ENCODE data around the gene PFN1.

PFN1 gene

DNA sequence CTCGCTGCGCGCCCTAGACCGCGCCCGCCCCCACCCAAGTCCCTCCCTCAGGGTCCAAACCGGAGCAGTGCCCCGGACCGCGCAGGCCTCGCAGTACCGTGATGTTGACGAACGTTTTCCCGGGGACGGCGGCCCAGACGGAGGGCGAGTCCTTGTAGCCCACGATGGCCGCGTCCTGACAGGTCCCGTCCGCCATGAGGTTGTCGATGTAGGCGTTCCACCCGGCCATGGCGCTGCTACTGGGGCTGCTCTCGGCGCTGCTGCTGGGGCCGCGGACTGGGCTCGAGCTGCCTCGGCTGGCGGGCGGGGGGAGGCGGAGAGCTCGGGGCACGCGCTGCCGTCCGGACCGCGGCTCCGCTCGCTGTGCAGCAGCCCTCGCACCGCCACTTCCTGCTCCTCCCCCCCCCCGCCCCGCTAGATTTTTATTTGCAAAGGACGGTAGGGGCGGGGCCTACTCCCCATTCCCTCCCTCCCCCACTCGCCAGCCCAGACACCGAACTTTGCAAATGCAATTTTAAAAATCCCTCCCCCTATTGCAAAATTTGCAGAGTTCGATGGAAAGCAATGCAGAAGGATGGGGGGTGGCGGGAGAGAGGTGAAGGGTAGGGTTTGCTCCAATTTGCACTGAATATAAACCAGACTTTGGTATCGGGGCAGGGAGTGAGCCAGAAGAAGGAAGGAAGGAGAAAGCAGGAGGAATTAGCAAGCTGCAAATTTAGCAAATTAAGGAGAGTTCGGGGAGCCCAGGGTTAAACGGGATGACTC, at the start of gene PFN1:
PFN1 (minus strand) TSS at position 365 of the 765 bp plus-strand sequence; CDS start at position 229, 136 bp downstream.
- peak; percentile 95 for DNase-seq (ENCODE audit: low spot score)

GRCh38 chr17:4997302-4998026, 49.1 kb upstream of the PFN1 start, which contains the start of the genes INCA1 and KIF1C:
TSS of gene INCA1 (minus strand) at chr17:4997522. CDS start at chr17:4994437, 3,085 bp downstream.
TSS of gene KIF1C (plus strand) at chr17:4997950. CDS start at chr17:5000247, 2,297 bp downstream.
- DNase-seq (ENCODE audit: low spot score) = peak; percentile 91

- DNase-seq (ENCODE audit: low spot score) = no peak
Measured at GRCh38 chr17:4994081-4994595, 45.8 kb upstream of the PFN1 start.

GRCh38 chr17:4987767-4988567, 39.6 kb upstream of the PFN1 start:
- no peak for DNase-seq (ENCODE audit: low spot score)

GRCh38 chr17:4986951-4987766, 38.8 kb upstream of the PFN1 start, which contains the start of gene CAMTA2:
TSS of gene CAMTA2 (minus strand) at chr17:4987675. CDS start at chr17:4986222, 1,453 bp downstream.
- DNase-seq (ENCODE audit: low spot score) = peak; percentile 85

- DNase-seq (ENCODE audit: low spot score) = no peak
Measured at GRCh38 chr17:4986403-4986802, 38.1 kb upstream of the PFN1 start.

DNA sequence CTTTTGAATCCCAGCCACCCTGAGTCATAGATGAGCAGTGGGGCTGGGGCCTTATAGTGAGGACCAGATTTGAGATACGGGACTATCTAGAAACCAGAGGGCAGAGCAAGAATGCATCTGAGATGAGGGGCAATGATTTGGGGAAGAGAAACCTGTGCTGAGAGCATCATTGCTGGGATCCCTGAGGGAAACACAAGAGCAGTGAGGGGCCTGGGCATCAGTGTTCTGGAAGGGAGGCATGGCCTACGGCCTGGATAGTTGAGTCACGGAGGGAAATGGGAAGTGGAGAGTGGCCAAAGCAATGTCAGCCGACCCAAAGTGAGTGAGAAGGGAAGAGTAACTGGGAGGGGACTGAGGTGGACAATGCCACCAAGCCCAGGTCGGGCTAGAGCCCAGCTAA, 34.0 kb upstream of the PFN1 start:
- DNase-seq (ENCODE audit: low spot score) = no peak

- DNase-seq (ENCODE audit: low spot score) = peak; percentile 74
Measured at GRCh38 chr17:4980644-4981216, 32.4 kb upstream of the PFN1 start.

- no peak for DNase-seq (ENCODE audit: low spot score)
Measured at GRCh38 chr17:4978726-4979125, 30.4 kb upstream of the PFN1 start.

GRCh38 chr17:4974115-4974670, 25.9 kb upstream of the PFN1 start:
- no peak for DNase-seq (ENCODE audit: low spot score)

DNA sequence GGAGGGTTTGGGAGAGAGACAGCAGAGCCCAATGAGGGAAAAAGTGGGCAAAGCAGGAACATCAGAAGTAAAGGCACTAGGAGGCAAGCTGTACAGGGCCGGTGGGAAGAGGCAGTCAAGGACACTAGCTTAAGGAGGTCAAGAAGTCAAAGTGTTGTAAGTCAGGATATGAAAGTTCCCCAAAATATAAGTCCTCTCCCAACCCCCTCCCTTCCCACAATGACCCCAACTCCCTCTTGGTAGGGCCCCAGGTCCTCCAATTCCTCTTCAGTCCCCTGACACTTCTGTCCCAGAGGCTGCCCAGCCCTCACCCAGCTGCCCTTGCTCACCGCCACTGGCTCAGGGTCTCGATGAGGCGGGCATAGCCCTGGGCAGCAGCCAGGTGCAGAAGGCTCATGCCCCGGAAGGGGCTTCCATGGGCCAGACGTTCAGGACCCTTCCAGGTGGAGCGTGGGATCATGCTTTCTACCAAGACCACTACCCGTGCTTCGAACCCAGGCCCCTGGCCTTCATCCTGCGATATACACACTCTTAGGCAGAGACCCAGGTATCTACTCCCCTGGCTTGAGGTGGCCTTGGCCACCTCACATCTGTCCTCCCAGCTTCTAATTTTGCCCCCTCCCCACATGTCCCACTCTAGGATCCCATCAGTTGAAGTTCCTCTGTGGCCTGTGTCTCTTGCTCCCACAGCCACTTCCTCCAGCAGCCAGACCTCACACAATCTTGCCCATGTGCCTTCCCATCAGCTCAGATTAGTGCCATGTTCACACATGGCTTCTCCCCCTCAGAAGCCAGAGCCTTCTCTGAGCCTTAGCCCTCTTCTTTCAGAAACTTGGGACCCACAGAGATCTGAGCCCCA, 25.2 kb upstream of the PFN1 start:
- no peak for DNase-seq (ENCODE audit: low spot score)

GRCh38 chr17:4972752-4973151, 24.4 kb upstream of the PFN1 start:
- no peak for DNase-seq (ENCODE audit: low spot score)

GRCh38 chr17:4972322-4972721, 24.0 kb upstream of the PFN1 start:
- DNase-seq (ENCODE audit: low spot score) = no peak

DNA sequence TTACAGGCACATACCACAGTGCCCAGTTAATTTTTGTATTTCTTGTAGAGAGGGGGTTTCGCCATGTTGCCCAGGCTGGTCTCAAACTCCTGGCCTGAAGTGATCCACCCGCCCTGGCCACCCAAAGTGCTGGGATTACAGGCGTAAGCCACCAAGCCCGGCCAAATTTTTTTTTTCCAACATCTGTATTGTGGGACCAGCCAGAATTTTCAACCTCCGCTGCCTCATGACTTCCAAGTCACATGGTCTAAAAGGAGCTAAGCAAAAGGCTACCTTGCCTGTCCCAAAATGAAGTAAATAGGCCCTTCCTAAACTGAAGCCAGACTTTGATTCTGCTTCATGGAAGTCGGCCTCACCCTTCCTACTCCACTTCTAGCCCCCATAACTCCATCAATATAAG, 23.5 kb upstream of the PFN1 start:
- DNase-seq (ENCODE audit: low spot score) = no peak

- DNase-seq (ENCODE audit: low spot score) = no peak
Measured at GRCh38 chr17:4970273-4970672, 21.9 kb upstream of the PFN1 start.

GRCh38 chr17:4969551-4970173, 21.3 kb upstream of the PFN1 start:
- no peak for DNase-seq (ENCODE audit: low spot score)

DNA sequence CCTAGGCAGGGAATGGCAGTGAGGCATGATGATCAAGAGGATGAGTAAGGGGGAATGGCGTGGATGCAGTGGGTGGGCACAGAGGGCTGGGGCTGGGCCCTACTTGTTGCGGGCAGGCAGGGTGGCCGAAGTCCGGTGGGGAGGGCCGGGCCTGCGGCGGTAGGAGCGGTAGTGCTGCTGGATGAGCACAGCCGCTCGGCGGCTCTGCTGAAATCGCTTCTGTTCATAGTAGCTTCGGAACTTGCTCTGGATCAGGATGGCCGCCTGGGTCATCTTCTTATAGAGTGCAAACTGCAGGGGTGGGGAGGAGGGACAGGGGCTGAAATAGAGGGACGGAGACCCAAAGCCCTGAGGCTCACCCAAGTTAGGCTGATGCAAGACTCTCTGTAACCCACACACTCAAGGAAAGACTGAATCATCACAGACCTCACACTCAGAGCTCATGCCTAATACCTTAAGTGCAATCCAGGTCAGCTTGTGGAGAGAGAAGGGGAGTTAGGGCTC, 20.8 kb upstream of the PFN1 start:
- DNase-seq (ENCODE audit: low spot score) = peak; percentile 43

DNA sequence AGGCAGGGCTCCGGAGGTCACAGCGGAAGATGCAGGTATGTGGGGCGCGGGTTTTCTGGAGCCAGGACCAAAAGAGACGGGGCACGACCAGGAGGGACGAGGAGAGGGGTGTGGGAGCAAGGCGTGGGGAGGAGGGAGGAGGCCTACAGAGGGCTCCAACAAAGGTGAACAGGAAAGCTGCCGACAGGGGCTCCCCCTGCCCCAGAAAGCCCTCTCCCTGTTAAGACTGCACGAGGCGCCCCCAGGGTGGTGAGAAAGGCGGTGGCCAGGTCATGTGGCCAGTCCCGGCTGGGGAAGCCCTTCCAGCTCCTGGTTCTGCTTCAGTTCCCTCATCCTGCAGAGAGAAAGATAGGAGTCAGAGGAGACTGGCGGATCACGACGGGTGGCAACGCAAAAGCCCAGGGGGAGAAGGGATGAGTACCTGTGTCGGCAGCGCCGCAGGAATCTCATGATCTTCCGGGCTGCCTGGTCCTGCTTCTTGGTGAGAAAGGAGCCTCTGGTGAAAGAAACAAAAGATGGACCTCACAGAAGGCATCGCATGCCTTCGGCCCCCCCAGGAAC, 20.2 kb upstream of the PFN1 start:
- DNase-seq (ENCODE audit: low spot score) = no peak
